Measurements from ENCODE around the gene GTF3A.

GTF3A gene

GRCh38 chr13:27421101-27421871 lies 3.1 kb upstream of the GTF3A start:
- DNase-seq (ENCODE audit: low read depth) = no peak
- no peak overlapping the region for H3K4me3 ChIP-seq (ENCODE audit: low read length)
- no peak for TF ChIP-seq CTCF (conservative IDR thresholded peaks at IDR 0.05; ENCODE audit: low read depth, low read length)

GRCh38 chr13:27423333-27423732 lies 1.1 kb upstream of the GTF3A start:
- TF ChIP-seq CTCF (conservative IDR thresholded peaks at IDR 0.05; ENCODE audit: low read depth, low read length) = no peak
- no peak for DNase-seq (ENCODE audit: low read depth)
- H3K4me3 ChIP-seq (ENCODE audit: low read length) = no peak overlapping the region

- peak overlapping the region; percentile 59 for H3K4me3 ChIP-seq (ENCODE audit: low read length)
- DNase-seq (ENCODE audit: low read depth) = no peak
- TF ChIP-seq CTCF (conservative IDR thresholded peaks at IDR 0.05; ENCODE audit: low read depth, low read length) = no peak
Observed at GRCh38 chr13:27425158-27425917, 919 bp downstream of the GTF3A start.

GRCh38 chr13:27425918-27426630 lies 1.7 kb downstream of the GTF3A start:
- TF ChIP-seq CTCF (conservative IDR thresholded peaks at IDR 0.05; ENCODE audit: low read depth, low read length) = peak; percentile 74
- peak; percentile 67 for DNase-seq (ENCODE audit: low read depth)
- H3K4me3 ChIP-seq (ENCODE audit: low read length) = peak overlapping the region; percentile 59

GRCh38 chr13:27427641-27428040 lies 3.2 kb downstream of the GTF3A start:
- DNase-seq (ENCODE audit: low read depth) = no peak
- H3K4me3 ChIP-seq (ENCODE audit: low read length) = no peak overlapping the region
- TF ChIP-seq CTCF (conservative IDR thresholded peaks at IDR 0.05; ENCODE audit: low read depth, low read length) = no peak

- DNase-seq (ENCODE audit: low read depth) = no peak
Observed at GRCh38 chr13:27428160-27428559, 3.7 kb downstream of the GTF3A start.

More at GRCh38 chr13:27428160-27428559, 3.7 kb downstream of the GTF3A start:
- H3K4me3 ChIP-seq (ENCODE audit: low read length) = no peak overlapping the region
- no peak for TF ChIP-seq CTCF (conservative IDR thresholded peaks at IDR 0.05; ENCODE audit: low read depth, low read length)
